HG03045 (cell line): ENCODE measurements around the gene TMOD3.

Experiments
- ATAC-seq: cut with Tn5 transposase; IDR thresholded peaks from one replicate; pipeline ENCODE4 v1.9.1; 2021; ENCODE audit warnings: mild to moderate bottlenecking, moderate library complexity; ENCODE audit not compliant: unreplicated experiment

The TMOD3 gene

GRCh38 chr15:51904931-51905330 is 75.5 kb downstream of the TMOD3 start:
- no peak for ATAC-seq

- no peak for ATAC-seq
These were observed 77.8 kb downstream of the TMOD3 start for GRCh38 chr15:51907136-51907862.

- no peak for ATAC-seq
These were observed 78.9 kb downstream of the TMOD3 start for GRCh38 chr15:51908316-51908715.

GRCh38 chr15:51909584-51909983 is 80.1 kb downstream of the TMOD3 start:
- ATAC-seq = no peak

- ATAC-seq = no peak
These were observed 83.1 kb downstream of the TMOD3 start for GRCh38 chr15:51912528-51912927.

- no peak for ATAC-seq
These were observed 88.0 kb downstream of the TMOD3 start for GRCh38 chr15:51917493-51917892.

GRCh38 chr15:51924156-51925068 is 95.0 kb downstream of the TMOD3 start:
- ATAC-seq = no peak

- ATAC-seq = no peak
These were observed 97.4 kb downstream of the TMOD3 start for GRCh38 chr15:51926809-51927208.

- no peak for ATAC-seq
These were observed 101.6 kb downstream of the TMOD3 start for GRCh38 chr15:51931016-51931415.

- no peak for ATAC-seq
These were observed 102.2 kb downstream of the TMOD3 start for GRCh38 chr15:51931638-51932037.

- no peak for ATAC-seq
These were observed 102.7 kb downstream of the TMOD3 start for GRCh38 chr15:51932161-51932560.

GRCh38 chr15:51935466-51936104 is 106.1 kb downstream of the TMOD3 start:
- peak; percentile 93 for ATAC-seq

- ATAC-seq = no peak
These were observed 106.6 kb downstream of the TMOD3 start for GRCh38 chr15:51936105-51936478.

- no peak for ATAC-seq
These were observed 108.8 kb downstream of the TMOD3 start for GRCh38 chr15:51938286-51938685.

- no peak for ATAC-seq
These were observed 109.8 kb downstream of the TMOD3 start for GRCh38 chr15:51939216-51939615.

- no peak for ATAC-seq
These were observed 117.7 kb downstream of the TMOD3 start for GRCh38 chr15:51947124-51947523.

GRCh38 chr15:51952805-51953204 is 123.4 kb downstream of the TMOD3 start:
- no peak for ATAC-seq

GRCh38 chr15:51955504-51955903 is 126.1 kb downstream of the TMOD3 start:
- no peak for ATAC-seq
